Loucy (cell line): Measurements from ENCODE around the gene MYH10.

Source experiments
- H2AFZ ChIP-seq: fragments of 200-600 bp; sonication (generic); 2 replicates; pipeline ENCODE4 v1.6.0; 2016; ENCODE audit warnings: antibody characterized with exemption, mild to moderate bottlenecking, low read length, moderate library complexity
- H3F3A ChIP-seq: fragments of 200-600 bp; 2 replicates; pipeline ENCODE4 v1.6.0; 2016; ENCODE audit warnings: antibody characterized with exemption, low read depth, mild to moderate bottlenecking
- H3K27me3 ChIP-seq: fragments of 200-600 bp; sonication (generic); 2 replicates; pipeline ENCODE4 v1.6.1; 2014; ENCODE audit warnings: low read length, mild to moderate bottlenecking; ENCODE audit not compliant: insufficient read depth, poor library complexity, severe bottlenecking
- H3K36me3 ChIP-seq: fragments of 200-600 bp; sonication (generic); 2 replicates; pipeline ENCODE4 v1.6.1; 2016; ENCODE audit warnings: low read length; ENCODE audit not compliant: insufficient read depth
- H3K4me1 ChIP-seq: fragments of 200-600 bp; sonication (generic); 2 replicates; pipeline ENCODE4 v1.5.1; 2014; ENCODE audit warnings: low read length, mild to moderate bottlenecking; ENCODE audit not compliant: insufficient read depth, poor library complexity, severe bottlenecking
- H3K4me2 ChIP-seq: fragments of 200-600 bp; sonication (generic); 2 replicates; pipeline ENCODE4 v1.6.0; 2014; ENCODE audit warnings: antibody characterized with exemption, low read length, low read depth, mild to moderate bottlenecking; ENCODE audit not compliant: poor library complexity, severe bottlenecking
- H3K4me3 ChIP-seq: fragments of 200-600 bp; sonication (generic); 2 replicates; pipeline ENCODE4 v1.5.1; 2014; ENCODE audit warnings: low read length, mild to moderate bottlenecking, mixed read lengths; ENCODE audit not compliant: poor library complexity, severe bottlenecking
- H3K79me2 ChIP-seq: fragments of 200-600 bp; sonication (generic); 2 replicates; pipeline ENCODE4 v1.6.1; 2014; ENCODE audit warnings: low read length; ENCODE audit not compliant: insufficient read depth
- H3K9ac ChIP-seq: fragments of 200-600 bp; sonication (generic); 2 replicates; pipeline ENCODE4 v1.6.0; 2014; ENCODE audit warnings: mild to moderate bottlenecking, low read depth, low read length, moderate library complexity; ENCODE audit not compliant: poor library complexity, severe bottlenecking
- H3K9me2 ChIP-seq: fragments of 200-600 bp; sonication (generic); replicated peaks from 2 replicates; pipeline ENCODE4 v1.6.1; 2016; ENCODE audit warnings: low read depth, low read length, mixed read lengths
- H3K9me3 ChIP-seq: fragments of 200-600 bp; sonication (generic); 2 replicates; pipeline ENCODE4 v1.6.1; 2014; ENCODE audit warnings: mild to moderate bottlenecking, antibody characterized with exemption, low read length, low read depth; ENCODE audit not compliant: insufficient read depth
- H4K20me1 ChIP-seq: fragments of 200-600 bp; sonication (generic); 2 replicates; pipeline ENCODE4 v1.6.0; 2014; ENCODE audit warnings: antibody characterized with exemption, low read length, mild to moderate bottlenecking; ENCODE audit not compliant: insufficient read depth, poor library complexity, severe bottlenecking
- EZH2phosphoT487 ChIP-seq: fragments of 200-600 bp; IDR thresholded peaks from 2 replicates; pipeline ENCODE4 v1.6.1; 2018; ENCODE audit warnings: antibody characterized with exemption, mild to moderate bottlenecking, moderate library complexity, borderline replicate concordance
- TF ChIP-seq, protein P1 (sequence below): fragments of 200-600 bp; sonication (generic); conservative IDR thresholded peaks from 2 replicates; pipeline ENCODE4 v1.5.1; 2014; ENCODE audit warnings: mild to moderate bottlenecking, antibody characterized with exemption, low read length

Gene MYH10

DNA sequence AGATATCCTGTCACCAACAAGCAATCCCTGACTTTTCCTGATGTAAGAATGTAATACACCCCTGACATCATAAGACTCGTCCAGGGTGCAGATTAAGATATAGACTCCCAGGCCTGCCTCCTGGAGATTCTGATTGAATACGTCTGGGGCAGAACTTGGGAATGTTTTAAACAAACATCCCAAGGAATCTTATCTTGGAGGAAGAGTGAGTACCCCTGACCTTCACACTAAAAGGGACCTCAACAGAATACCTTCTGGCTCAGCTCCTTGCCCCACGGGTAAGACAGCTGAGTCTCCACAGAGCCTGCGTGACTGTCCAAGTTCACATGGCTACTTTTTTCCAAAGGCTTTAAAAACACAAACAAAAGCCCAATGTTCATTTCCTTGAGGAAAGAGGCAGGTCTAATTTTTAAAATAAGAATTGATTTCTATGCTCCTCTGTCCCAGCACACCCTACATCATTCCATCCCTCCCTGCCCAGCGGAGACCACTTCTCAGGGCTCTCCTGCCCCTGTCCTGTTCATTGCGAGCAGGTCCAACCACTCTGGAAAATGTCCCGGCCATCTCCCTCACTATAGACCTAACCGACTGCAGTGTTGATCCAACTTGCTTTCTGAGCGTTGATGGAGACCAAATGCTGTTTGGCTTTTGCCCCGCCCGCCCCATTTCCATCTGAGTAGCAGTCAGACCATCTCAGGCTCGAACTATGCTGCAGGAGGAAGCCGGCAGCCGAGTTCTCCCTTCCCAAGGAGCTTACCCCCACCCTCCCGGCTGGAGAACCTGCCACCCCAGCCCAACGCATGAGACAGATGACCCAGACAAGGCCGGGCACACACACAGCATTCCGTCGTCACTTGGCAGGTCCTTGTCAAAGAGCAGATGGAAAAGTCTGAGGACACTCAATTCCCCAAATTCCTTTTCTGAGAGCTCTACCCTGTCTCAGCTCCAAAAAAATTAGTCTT, 44.1 kb upstream of the MYH10 start:
- Histone ChIP-seq H2AFZ (no peak overlapping the region), H3K79me2 (no peaks in the 10 kb centered on the region), H3K9ac (no peak overlapping the region), H4K20me1 (no peaks in the 10 kb centered on the region), H3K9me3 (no peaks in the 10 kb centered on the region), H3F3A (no peaks in the 10 kb centered on the region), H3K4me2 (no peak overlapping the region), H3K4me3 (no peak overlapping the region), H3K36me3 (no peaks in the 10 kb centered on the region), H3K27me3 (no peaks in the 10 kb centered on the region), H3K4me1 (peaks cover 6% of the 10 kb centered on the region), H3K9me2 (no peaks in the 10 kb centered on the region)
- TF ChIP-seq EZH2phosphoT487: no peak
- TF ChIP-seq, protein P1, sequence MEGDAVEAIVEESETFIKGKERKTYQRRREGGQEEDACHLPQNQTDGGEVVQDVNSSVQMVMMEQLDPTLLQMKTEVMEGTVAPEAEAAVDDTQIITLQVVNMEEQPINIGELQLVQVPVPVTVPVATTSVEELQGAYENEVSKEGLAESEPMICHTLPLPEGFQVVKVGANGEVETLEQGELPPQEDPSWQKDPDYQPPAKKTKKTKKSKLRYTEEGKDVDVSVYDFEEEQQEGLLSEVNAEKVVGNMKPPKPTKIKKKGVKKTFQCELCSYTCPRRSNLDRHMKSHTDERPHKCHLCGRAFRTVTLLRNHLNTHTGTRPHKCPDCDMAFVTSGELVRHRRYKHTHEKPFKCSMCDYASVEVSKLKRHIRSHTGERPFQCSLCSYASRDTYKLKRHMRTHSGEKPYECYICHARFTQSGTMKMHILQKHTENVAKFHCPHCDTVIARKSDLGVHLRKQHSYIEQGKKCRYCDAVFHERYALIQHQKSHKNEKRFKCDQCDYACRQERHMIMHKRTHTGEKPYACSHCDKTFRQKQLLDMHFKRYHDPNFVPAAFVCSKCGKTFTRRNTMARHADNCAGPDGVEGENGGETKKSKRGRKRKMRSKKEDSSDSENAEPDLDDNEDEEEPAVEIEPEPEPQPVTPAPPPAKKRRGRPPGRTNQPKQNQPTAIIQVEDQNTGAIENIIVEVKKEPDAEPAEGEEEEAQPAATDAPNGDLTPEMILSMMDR: no peak

DNA sequence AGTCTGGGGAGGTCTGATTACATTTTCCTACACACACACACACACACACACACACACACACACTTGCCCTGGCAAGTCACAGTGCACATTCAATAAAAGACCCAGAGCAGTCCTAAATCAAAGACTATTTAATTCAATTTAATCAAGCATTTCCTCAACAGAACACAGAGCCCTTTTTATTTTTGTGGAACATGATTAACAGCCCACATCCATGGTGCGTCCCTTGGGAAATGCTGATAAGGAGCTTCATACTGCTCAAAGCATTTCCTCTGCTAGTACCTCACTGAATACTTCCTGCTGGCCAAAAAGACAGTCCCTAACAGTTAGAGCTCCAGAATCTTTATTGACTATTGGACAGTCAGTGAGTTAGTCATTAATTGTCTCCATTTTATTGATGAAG, 43.1 kb upstream of the MYH10 start:
- Histone ChIP-seq H4K20me1 (no peaks in the 10 kb centered on the region), H3K27me3 (no peaks in the 10 kb centered on the region), H3K4me1 (peaks cover 6% of the 10 kb centered on the region), H3K79me2 (no peaks in the 10 kb centered on the region), H3K4me3 (no peak overlapping the region), H2AFZ (no peak overlapping the region), H3K9me3 (no peaks in the 10 kb centered on the region), H3K9ac (no peak overlapping the region), H3K36me3 (no peaks in the 10 kb centered on the region), H3K4me2 (no peak overlapping the region), H3F3A (no peaks in the 10 kb centered on the region), H3K9me2 (no peaks in the 10 kb centered on the region)
- TF ChIP-seq EZH2phosphoT487: no peak
- TF ChIP-seq, protein P1: no peak

DNA sequence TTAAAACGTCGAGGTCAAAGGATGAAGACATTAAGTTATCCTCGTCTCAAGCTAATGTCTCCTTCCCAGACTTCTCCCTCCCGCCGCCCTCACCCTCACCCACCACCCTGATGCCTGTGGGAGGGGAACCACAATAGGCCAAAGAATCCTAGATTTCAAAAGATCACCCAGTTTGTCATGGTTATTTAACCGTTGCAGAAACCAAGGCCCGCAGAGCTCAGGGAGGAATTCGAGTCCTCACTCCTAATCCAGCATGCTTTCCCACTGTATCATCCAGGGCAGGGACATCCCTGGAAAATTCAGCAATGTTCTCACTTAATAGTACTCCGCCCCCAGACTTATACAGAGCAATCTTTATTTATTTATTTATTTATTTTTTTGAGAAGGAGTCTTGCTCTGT, 41.8 kb upstream of the MYH10 start:
- Histone ChIP-seq H3K4me2 (no peak overlapping the region), H3K9ac (no peak overlapping the region), H4K20me1 (no peaks in the 10 kb centered on the region), H3K79me2 (no peaks in the 10 kb centered on the region), H3K9me3 (no peaks in the 10 kb centered on the region), H2AFZ (no peak overlapping the region), H3K4me1 (peaks cover 6% of the 10 kb centered on the region), H3K4me3 (no peak overlapping the region), H3K27me3 (no peaks in the 10 kb centered on the region), H3K36me3 (no peaks in the 10 kb centered on the region), H3F3A (no peaks in the 10 kb centered on the region), H3K9me2 (no peaks in the 10 kb centered on the region)
- TF ChIP-seq, protein P1: no peak
- no peak for TF ChIP-seq EZH2phosphoT487
